B cell (primary cell): Measurements from ENCODE around the gene TCERG1L.

Experiments
- EZH2 ChIP-seq: IDR thresholded peaks from 2 replicates; pipeline ENCODE4 v1.6.1; 2012; ENCODE audit warnings: borderline replicate concordance, low read depth, mild to moderate bottlenecking, moderate library complexity, low read length; ENCODE audit not compliant: insufficient read depth, poor library complexity, severe bottlenecking
- TF ChIP-seq, protein P1 (sequence below): fragments of 200-600 bp; IDR thresholded peaks from one replicate; pipeline ENCODE4 v1.8.0; 2022; ENCODE audit warnings: antibody characterized with exemption, mild to moderate bottlenecking

DNA sequence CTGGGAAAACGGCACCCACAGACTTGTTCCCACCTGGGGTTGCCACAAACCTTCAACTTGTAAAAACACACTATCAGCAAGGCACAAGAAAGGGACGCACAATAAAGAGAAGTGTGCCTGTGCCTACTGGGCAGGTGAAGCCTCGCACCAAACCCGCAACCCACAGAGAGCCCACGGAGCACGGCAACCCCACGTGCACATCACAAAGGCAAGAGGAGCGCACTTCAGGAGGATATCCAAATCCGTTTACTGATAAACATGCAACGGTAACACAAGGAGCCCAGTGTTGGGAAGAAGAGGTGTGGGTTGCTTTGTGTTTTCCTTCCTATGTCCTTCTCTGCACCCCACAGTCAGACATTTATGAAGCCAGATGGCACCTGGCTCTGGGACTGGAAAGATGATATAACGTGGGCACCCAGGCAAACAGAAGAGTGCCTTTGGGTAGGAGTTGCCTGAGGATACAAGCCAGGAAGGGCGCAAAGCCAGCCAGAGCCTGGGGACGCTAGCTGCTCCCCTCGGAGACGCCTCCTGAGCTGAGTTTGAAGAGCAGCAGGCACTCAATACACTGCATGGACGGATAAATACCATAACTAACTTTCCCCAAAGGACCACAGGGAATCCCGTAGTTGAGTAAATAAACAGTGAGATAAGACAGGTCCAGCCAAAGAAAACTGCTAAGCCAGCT, 41.6 kb downstream of the TCERG1L start:
- TF ChIP-seq, protein P1, sequence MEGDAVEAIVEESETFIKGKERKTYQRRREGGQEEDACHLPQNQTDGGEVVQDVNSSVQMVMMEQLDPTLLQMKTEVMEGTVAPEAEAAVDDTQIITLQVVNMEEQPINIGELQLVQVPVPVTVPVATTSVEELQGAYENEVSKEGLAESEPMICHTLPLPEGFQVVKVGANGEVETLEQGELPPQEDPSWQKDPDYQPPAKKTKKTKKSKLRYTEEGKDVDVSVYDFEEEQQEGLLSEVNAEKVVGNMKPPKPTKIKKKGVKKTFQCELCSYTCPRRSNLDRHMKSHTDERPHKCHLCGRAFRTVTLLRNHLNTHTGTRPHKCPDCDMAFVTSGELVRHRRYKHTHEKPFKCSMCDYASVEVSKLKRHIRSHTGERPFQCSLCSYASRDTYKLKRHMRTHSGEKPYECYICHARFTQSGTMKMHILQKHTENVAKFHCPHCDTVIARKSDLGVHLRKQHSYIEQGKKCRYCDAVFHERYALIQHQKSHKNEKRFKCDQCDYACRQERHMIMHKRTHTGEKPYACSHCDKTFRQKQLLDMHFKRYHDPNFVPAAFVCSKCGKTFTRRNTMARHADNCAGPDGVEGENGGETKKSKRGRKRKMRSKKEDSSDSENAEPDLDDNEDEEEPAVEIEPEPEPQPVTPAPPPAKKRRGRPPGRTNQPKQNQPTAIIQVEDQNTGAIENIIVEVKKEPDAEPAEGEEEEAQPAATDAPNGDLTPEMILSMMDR: no peak
- TF ChIP-seq EZH2: no peak
